Left renal cortex interstitium (tissue), 4 donors: Measurements from ENCODE around the gene RPL35A. TPM values are rescaled to one million over a fixed set of nuclear protein-coding genes. Genes with fewer than 3 reads are reported as not detected.
"Not testable (repeated sequence)": the region's sequence is repeated elsewhere in the genome, so short reads cannot be mapped to it uniquely, and the experiment has no call there.

Source experiments
- DNase-seq, 4 donors: peaks; one replicate each; pipeline ENCODE4 v3.0.0-alpha.2; 2013; ENCODE audit warnings: low read depth in 4 of 4, low spot score in 2 of 4, missing footprints in 1 of 4
- polyA plus RNA-seq, 4 donors: library from polyadenylated mRNA; unstranded; fragments of 120-200 nt; gene quantifications; one replicate each; pipeline ENCODE4 v1.2.1, GENCODE V29; 2013; ENCODE audit not compliant: insufficient read length in 4 of 4

Gene RPL35A
- polyA plus RNA-seq, 4 donors: 1,493 to 2,091 (median 1,721) TPM

DNA sequence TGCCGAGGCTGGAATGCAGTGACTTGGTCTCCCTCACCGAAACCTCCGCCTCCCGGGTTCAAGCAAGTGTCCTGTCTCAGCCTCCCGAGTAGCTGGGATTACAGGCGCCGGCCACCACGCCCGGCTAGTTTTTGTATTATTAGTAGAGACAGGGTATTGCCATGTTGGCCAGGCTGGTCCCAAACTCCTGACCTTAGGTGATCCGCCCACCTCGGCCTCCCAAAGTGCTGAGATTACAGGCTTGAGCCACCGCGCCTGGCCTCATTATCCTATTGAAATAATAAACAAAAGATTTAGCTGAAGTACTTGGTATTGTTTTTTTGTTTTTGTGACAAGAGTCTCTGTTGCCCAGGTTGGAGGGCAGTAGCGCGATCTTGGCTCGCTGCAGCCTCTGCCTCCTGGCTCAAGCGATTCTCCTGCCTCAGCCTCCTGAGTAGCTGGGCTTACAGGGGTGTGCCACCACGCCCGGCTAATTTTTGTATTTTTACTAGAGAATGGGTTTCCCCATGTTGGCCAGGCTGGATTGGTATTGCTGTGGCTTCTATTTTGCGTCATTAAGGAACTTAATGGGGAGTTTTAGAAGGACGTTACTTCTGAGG, 1.5 kb downstream of the RPL35A start:
- DNase-seq: no peak

DNA sequence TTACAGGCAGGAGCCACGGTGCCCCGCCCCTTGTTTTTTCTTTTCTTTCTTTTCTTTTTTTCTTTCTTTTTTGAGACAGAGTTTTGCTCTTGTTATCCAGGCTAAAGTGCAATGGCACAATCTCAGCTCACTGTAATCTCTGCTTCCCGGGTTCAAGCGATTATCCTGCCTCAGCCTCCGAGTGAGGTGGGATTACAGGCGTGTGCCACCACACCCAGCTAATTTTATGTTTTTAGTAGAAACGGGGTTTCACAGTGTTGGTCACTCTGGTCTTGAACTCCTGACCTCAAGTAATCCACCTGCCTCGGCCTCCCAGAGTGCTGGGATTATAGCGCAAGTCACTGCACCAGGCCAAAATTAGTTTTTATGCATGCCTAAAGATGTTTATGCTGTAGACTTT, 2.5 kb downstream of the RPL35A start:
- no peak for DNase-seq

GRCh38 chr3:197953325-197953724, 3.3 kb downstream of the RPL35A start:
- no peak for DNase-seq

- no peak for DNase-seq
These were observed 3.9 kb downstream of the RPL35A start for GRCh38 chr3:197953881-197954280.

DNA sequence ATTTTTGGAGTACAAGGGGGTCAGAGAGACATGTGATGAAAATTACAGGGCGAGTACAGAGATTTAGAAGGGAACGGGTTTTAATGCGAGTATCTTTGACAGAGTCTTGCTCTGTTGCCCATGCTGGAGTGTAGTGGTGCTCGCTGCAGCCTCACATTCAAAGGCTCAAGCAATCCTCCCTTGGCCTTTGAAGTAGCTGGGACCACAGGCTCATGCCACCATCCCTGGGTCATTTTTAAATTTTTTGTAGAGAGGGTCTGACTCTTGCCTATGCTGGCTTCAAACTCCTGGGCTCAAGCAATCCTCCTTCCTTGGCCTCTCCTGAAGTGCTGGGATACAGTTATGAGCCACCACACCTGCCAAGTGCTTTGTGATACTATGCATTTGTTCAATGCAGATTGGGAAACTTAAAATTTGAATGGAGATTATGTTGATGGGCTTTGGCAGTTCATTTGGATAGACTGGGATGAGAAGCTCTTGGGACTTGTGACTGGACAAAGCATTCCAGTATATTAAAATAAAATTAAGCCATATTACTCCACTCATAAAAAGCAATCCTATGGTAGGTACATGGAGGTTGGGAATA, 6.0 kb downstream of the RPL35A start:
- no peak for DNase-seq

DNA sequence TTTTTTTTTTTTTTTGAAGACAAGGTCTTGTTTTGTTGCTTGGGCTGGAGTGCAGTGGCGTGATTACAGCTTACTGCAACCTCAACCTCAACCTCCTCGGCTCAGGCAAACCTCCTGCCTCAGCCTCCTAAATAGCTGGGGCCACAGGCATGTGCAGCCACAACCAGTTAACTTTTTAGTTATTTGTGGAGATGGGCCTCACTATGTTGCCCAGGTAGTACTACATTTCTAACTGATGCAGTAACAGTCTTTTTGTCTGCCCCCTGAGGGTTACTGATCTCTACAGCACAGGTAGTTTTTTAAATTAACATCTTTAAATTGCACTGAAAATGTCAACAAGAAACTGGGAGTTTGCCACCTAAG, 6.6 kb downstream of the RPL35A start:
- DNase-seq: no peak

GRCh38 chr3:197957790-197958133, 7.8 kb downstream of the RPL35A start:
- no peak for DNase-seq

GRCh38 chr3:197958346-197958745, 8.4 kb downstream of the RPL35A start:
- DNase-seq: no peak

- DNase-seq: not testable (repeated sequence)
These were observed 8.9 kb downstream of the RPL35A start for GRCh38 chr3:197958848-197959247.

DNA sequence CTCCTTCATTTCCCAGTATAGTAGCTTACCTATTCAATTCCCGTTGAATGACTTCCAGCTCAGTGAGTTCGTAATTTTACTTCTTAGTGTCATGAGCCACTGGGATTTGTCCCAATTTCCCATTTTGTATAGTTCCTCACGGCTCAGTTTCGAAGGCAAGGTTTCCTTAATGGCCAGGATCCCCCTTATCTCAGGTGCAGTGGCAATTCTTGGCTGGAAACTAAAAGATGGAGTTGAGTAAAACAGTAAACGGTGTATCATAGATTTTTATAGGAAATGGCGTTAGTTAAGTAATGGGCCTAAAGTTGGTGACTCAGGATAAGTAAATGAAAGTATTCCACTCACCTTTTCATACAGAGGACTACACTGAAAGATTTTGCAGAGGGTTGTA, 9.5 kb downstream of the RPL35A start:
- DNase-seq: no peak

- DNase-seq: peak; percentile 63 to 89 (median 86)
These were observed 10.1 kb downstream of the RPL35A start, which contains the start of gene LMLN for GRCh38 chr3:197959891-197960693. Gene LMLN (plus strand): TSS chr3:197960217. CDS start chr3:197960246, 29 bp downstream.

- peak in 1 of 4 donors; percentile 21 for DNase-seq
These were observed 10.9 kb downstream of the RPL35A start for GRCh38 chr3:197960694-197961581.

DNA sequence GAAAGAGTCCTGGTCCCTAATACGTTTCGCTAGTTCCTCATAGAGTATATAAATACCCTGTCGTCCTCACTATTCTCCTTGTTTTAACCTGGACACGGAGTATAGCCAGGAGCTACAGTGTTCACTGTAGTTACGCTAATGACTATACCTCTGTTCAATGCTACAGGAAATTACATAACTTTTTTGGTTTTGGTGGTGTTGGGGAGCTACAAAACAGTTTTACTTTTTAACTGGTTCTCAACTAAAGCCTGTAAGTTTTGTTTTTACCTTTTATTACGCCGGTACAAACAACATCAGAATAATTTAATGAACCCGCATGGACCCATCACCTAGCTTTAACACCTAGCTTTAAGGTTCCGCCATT, 11.6 kb downstream of the RPL35A start:
- no peak for DNase-seq

DNA sequence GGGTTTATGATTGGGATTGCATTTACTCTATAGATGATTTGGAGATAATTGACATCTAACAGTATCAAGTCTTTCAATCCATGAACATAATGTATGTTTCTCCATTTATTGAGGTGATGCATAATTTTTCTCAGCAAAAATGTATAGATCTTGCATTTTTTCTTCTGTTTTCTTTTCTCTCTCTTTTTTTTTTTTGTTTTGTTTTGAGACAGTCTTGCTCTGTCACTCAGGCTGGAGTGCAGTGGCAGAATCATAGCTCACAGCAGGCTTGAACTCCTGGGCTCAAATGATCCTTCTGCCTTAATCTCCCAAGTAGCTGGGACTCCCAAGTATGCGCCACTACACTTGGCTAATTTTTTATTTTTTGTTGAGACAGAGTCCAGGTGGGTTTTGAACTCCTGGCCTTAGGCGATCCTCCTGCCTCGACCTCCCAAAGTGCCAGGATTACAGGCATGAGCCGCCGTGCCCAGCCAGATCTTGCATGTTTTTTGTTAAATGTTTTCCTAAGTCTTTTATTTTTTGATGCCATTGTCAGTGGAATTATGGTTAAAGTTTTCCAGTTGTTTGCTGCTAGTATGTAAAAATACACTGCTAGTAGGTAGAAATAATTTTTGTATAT, 13.1 kb downstream of the RPL35A start:
- DNase-seq: no peak

- DNase-seq: not testable (repeated sequence)
These were observed 17.5 kb downstream of the RPL35A start for GRCh38 chr3:197967337-197967989.

DNA sequence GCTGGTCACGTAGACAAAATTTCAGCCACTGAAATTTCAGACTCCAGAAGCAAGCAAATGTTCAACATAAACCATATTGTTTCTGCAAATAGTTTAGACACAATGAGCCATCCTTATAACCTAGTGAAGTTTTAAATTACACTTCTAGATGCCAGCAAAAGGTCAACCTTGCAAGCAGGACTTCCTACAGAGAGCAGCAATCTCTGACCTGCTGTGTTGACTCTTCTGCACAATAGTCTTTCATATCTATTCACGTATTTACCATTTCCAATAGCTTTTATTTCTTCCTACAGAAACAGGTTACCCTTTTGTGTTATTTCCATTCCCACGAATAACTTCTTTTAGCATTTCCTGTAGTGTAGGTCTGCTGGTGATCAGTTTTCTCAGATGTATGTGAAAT, 20.6 kb downstream of the RPL35A start:
- DNase-seq: no peak

GRCh38 chr3:197974016-197974415, 24.0 kb downstream of the RPL35A start:
- no peak for DNase-seq

DNA sequence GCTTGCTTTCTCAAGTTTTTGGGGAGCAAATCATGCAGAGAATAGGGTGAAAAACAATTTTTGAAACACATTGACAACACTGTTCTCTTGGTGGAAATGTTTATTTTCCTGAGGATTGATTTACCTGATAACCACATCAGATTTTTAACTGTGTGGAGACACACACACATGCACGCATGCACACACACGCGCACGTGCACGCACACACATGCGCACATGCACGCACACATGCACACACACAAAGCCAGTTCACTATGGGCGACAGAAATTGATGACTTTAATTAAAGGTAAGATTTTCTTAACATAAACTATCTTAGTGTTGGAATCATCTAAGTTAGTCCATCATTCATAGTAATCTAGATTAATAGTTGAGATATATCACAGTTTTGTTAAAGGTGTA, 25.3 kb downstream of the RPL35A start:
- no peak for DNase-seq

DNA sequence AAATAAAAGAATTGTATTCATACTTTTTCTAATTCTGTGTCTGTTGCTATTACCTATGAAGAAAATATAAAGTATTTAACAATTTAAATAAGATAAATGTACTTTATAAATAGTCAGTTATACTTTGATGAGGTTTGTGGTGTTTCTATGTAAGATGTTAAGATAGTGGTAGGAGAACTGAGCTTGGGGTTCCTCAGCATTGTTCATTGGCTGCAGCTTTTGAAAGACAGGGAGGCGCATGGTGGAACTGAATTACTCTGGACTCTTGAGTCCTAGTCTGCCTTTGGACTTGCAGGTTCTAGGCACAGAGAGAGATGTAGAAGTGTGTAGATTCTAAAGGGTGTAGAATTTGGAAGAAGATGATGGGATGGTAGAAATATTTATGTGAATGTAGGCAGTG, 33.1 kb downstream of the RPL35A start:
- DNase-seq: no peak

DNA sequence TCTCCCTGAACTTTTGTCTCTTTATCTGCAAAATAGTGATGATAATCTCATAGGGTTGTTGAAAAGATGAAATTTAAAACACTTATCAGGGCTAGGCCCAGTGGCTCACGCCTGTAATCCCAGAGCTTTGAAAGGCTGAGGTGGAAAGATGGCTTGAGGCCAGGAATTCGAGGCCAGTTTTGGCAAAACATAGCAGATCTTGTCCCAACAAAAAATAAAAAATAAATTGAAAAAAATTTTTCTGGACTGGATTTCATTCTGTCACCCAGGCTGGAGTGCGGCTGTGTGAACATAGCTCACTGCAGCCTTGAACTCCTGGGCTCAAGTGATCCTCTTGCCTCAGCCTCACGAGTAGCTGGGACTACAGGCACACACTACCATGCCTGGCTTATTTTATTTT, 39.7 kb downstream of the RPL35A start:
- DNase-seq: no peak
